Muscle of arm (tissue), 12 donors: ENCODE results near the gene CDC42BPG. TPM values are rescaled to one million over a fixed set of nuclear protein-coding genes. Genes with fewer than 3 reads are reported as not detected.

Experiments used
- DNase-seq: peaks from one replicate; pipeline ENCODE4 v3.0.0-alpha.2; 2013
- polyA plus RNA-seq, 12 donors: library from polyadenylated mRNA; unstranded; fragments of 120-200 nt; gene quantifications; one replicate each; pipeline ENCODE4 v1.2.1, GENCODE V29; 2013; ENCODE audit not compliant: insufficient read length in 12 of 12

The CDC42BPG gene
- polyA plus RNA-seq, 12 donors, result 0.40 to 8.6 (median 0.84) TPM; not detected in 1

- DNase-seq, result no peak
These were observed 34.6 kb downstream of the CDC42BPG start for GRCh38 chr11:64809781-64810241.

DNA sequence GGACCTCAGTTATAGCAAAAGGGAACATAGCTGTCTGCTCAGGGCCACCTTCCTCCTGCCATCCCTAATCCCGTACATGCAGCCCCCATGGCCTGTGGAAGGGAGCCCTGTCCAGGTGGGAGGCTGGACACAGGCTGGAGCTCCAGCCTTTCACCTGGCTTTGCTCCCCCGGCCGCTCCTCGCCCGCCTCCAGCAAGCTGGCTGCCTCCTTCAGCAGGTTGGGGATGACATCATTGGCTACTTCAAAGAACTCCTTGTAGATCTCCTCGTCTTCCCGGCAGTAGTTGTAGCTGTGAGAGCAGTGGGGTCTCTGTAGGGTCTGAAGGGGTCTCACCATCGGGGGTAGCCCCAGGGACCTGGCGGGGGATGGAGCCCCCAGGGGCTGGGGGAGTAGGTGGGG lies 39.0 kb downstream of the CDC42BPG start:
- no peak for DNase-seq

- DNase-seq, result no peak
These were observed 39.9 kb downstream of the CDC42BPG start for GRCh38 chr11:64804346-64805210.

DNA sequence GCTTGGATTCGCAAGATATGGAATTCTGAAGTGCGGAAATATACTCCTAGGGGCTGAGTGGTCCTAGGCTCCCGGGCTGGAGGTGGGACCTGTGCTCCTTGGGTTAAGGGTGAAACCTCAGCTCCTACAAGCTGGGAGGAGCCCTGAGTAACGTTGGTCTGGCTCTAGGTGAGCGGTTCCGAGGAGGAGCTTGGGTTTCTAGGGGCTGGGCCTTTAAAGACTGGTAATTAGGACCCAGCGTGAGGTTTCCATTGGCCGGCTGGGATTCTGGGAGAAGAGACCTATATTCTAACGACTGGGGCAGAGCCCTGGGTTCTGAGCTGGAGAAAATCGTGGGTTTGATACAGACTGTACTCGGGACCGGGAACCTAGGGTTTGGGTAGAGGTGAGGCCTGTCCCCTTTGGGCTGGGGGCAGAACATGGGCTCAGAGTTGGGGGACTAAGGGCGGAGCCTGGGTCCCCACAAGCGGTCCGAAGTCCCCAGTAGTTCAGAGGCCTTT lies 40.6 kb downstream of the CDC42BPG start:
- no peak for DNase-seq

- peak; percentile 86 for DNase-seq
These were observed 41.2 kb downstream of the CDC42BPG start, which contains the start of gene MAP4K2 for GRCh38 chr11:64803158-64803845. MAP4K2 (minus strand) TSS chr11:64803214; CDS start chr11:64803149, 65 bp downstream.

DNA sequence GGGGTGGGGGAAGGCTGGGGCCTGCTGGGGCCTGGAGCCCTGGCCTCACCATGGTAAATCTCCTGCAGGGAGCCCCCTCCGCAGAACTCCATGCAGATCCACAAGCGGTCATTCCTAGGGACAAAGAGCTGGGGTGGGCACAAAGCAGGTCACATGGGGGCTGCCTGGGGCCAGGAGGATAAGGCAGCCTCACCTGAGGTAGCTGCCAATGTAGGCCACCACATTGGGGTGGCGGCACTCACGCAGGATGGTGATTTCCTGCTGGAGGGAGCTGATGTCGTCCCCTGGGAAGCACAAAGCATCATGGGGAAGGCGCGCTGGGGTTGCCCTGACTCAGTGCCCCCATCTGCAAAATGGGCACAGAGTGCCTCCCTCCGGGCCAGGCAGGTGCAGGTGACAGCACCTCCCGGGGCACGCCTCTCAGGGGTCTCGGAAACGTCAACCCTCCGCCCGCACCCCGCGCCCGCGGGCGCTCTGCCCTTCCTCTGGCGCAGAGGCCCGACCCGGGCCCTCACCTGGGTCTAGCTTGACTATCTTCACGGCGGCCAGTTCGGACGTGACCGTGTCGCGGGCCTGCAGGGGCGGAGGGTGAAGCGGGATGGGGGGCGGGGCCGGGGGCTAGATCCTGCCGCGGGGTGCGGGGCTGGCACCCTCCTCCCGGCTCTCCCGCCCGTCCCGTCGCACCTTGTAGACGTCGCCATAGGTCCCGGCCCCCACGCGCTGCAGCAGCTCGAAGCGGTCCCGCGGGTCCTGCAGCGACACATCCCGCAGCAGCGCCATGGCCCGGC lies 41.9 kb downstream of the CDC42BPG start:
- DNase-seq, result no peak

- DNase-seq, result no peak
These were observed 42.7 kb downstream of the CDC42BPG start for GRCh38 chr11:64801561-64802369.

GRCh38 chr11:64801158-64801464 lies 43.3 kb downstream of the CDC42BPG start:
- DNase-seq, result no peak

- DNase-seq, result no peak
These were observed 43.9 kb downstream of the CDC42BPG start for GRCh38 chr11:64800303-64801157.

DNA sequence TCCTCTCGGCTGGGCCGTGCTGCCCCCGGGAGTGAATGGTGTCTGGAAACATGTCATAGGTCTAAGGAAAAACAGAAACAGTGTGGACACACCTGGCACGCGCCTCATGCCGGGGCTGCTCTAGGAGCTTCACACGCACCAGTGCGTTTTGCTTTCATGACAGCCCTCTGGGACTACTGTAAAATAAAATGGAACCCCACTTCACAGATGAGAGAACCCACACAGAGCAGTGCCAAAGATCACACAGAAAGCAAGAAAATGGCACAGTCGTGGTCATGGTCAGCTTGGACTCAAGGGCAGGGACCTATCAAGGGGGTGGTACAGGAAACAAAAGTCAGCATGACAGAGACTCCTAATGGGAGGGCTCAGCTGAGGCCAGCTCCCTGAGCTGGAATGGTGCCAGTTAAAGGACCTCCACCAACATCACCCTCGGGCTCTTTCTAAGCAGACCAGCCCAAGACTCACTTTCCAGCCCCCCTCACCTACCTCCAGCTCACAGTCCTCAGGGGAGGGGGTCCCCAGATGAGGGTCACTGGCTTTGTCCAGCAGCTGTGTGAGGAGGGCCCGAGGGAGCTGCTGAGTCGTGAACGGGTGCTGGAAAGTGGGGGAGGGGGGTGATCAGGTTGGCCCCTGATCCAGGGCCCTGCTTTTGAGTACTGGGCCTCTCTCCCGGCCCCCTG lies 44.7 kb downstream of the CDC42BPG start:
- no peak for DNase-seq

- DNase-seq, result no peak
These were observed 45.2 kb downstream of the CDC42BPG start for GRCh38 chr11:64799256-64799622.

DNA sequence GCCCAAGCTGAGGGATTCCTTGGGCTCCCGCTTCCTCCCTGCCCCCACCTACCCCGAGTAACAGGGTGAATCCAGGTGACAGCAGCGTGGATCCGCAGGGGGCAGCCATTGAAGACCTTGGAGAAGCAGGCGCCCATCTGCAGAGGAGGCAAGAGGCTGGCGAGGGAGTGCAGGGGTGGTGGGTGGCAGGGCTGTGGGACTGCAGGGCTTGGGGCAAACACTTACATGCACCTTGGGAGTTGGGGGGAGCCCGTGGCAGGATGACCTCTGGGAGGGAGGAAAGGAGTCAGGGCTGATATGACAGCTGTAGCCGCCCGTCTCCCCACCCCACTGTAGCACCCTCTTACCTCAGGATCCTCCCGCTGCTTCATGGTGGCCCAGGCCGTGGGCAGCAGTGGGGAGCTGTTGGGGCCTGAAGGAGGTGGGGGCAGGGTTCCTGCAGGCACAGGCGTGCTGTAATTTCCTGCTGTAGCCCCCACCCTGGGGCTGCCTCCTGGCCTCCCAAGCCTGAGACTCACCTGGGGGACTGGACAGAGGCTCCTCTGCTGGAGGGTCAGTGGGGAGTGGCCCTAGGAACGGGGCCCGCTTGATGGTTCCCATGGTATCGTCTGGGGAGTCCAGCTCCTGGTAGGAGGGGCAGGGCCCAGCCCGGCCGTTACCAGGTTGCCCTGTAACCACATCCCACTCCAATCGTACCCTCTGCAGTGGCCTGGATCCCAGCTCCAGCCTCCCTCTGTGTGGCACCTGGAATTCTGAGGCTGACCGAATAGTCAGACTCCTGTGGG lies 47.5 kb downstream of the CDC42BPG start:
- no peak for DNase-seq

DNA sequence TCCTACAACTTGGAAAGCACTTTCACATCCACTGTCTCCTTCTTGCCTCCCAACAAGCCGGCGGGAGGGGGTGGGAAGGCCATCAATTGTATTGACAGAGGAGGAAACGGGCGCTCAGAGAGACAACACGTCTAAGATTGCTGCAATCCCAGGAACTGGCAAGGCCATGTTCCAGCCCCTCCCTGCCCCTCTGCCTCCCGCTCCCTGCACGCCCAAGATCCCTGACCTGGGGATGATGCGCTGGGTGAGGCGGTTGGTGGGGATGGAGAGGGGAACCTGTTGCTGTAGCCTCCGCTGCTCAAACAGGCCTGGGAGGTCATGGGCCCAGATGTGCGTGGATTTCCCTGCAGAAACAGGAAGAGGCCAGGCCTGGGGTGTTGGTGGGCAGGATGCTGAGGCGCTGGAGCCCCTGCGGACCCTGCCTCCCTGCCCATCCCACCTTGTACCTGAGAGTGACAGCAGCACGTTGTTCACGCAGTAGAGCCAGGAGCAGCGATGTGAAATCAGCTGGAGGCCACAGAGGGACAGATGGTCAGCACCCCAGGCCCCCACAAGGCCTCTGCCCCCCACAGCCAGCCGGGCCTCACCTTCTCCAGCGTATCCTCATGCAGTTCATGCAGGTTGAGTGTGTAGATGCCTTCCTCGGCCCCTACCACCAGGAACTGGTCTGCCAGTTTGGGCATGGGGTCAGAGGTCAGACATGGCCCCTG lies 48.3 kb downstream of the CDC42BPG start:
- DNase-seq, result no peak

DNA sequence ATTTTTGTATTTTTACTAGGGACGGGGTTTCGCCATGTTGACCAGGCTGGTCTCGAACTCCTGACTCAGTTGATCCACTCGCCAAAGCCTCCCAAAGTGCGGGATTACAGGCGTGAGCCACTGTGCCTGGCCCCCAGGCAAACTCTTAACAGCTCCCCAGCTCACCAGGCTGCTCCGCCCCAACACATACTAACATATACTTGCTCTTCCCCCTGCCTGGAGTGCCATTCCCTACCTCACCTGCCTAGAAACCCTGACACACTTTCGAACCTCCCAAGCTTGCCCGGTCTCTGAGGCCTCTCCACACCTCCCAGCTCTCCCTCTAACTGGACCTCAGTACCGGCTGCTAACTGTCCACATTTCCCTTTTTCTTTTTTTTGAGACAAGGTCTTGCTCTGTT lies 49.9 kb downstream of the CDC42BPG start:
- no peak for DNase-seq

GRCh38 chr11:64793271-64794160 lies 50.9 kb downstream of the CDC42BPG start:
- DNase-seq, result peak; percentile 39

GRCh38 chr11:64792482-64792881 lies 52.0 kb downstream of the CDC42BPG start:
- DNase-seq, result no peak

DNA sequence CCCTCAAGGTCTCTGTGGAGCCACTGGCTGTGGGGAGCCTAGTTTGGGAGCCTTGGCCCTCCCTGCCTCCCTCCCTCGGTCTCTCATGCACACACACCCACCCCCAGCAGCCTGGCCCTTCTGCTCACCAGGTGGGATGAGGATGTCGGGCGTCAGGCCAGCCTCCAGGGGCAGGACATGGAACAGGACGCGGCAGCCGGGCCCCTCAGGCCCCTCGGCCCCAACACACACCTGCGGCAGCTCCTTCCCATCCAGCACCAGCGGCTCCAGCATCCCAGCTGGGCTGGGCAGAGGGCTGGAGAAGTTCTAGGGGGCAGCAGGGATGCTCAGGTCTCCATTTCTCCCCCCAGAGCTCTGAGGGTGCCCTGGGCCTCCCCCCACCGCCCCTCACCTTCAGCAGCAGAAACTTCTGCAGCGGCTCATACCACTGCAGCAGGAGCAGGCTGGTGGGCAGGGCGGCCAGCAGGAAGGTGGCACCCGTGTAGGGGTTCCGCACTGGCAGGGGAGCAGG lies 52.6 kb downstream of the CDC42BPG start:
- no peak for DNase-seq
